GM12892 (cell line): ENCODE data around the gene ZNF697.

Source experiments
- POLR2A ChIP-seq: IDR thresholded peaks from 2 replicates; pipeline ENCODE4 v1.6.1; 2011; ENCODE audit warnings: low read depth, low read length, control low read depth
- POLR2AphosphoS5 ChIP-seq: IDR thresholded peaks from 2 replicates; pipeline ENCODE4 v1.6.1; 2011; ENCODE audit warnings: low read depth, low read length, control low read depth
- TAF1 ChIP-seq: IDR thresholded peaks from 2 replicates; pipeline ENCODE4 v1.6.1; 2011; ENCODE audit warnings: low read depth, mild to moderate bottlenecking, control low read depth, low read length, borderline replicate concordance

DNA sequence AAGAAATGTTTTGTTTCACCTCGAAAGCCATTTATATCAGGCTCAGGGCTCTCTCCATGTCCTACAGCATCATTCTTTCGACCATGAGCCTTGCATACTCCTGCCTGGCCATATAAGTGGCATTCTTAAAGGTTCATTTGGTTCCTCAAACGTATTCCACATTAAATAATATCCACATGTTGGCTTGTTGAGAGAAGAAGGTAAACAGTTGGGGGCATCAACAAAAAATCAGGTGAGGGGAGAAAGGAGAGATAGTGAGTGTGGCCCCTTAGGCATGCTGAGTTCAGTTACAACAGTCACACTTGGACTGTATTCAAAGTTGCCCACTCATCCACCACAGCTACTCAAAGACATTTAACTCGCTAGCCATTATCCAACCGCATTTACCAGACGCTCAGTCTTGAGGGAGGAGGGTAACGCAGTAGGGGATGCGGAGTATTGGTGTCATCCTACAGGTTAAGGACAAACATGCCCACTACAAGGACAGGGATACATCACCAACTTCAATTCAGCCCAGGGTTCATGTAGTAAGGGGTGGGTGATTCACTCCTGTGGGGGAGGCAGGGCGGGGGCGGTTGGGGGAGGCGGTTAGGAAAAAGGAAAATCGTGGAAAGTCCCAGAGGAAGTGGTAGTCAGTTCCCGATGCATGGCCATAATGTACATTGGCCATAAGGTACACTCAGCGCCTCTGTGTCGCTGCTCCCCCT is 1.4 kb downstream of the ZNF697 start:
- TF ChIP-seq POLR2A (no peak), POLR2AphosphoS5 (no peak), TAF1 (no peak)
